K562 (cell line): ENCODE data around the gene C12orf43.

Source experiments
- HDGF ChIP-seq: fragments of 450-650 bp; IDR thresholded peaks from 2 replicates; pipeline ENCODE4 v1.6.1; 2016
- PHB2 ChIP-seq: fragments of 450-650 bp; IDR thresholded peaks from 2 replicates; pipeline ENCODE4 v1.6.1; 2017; ENCODE audit warnings: low read depth
- POLR2A ChIP-seq: fragments of 450-650 bp; conservative IDR thresholded peaks from 2 replicates; pipeline ENCODE4 v1.6.1; 2016
- RFX7 ChIP-seq: fragments of 250-450 bp; sonication (Bioruptor Pico); IDR thresholded peaks from 2 replicates; pipeline ENCODE4 v1.5.1; 2021; ENCODE audit warnings: mild to moderate bottlenecking

GRCh38 chr12:120965534-120966091 is 50.7 kb downstream of the C12orf43 start:
- TF ChIP-seq POLR2A = no peak
- no peak for TF ChIP-seq PHB2
- TF ChIP-seq RFX7 (CRISPR knock-in tag) = no peak
- no peak for TF ChIP-seq HDGF
